Ecto neural progenitor cell (in vitro differentiated cells): ENCODE measurements around the gene YWHAQ.
"Not testable (repeated sequence)": the region's sequence is repeated elsewhere in the genome, so short reads cannot be mapped to it uniquely, and the experiment has no call there.

Source experiments
- DNase-seq: peaks from one replicate; pipeline ENCODE4 v3.0.0-alpha.2; 2018; ENCODE audit warnings: low spot score

The YWHAQ gene

DNA sequence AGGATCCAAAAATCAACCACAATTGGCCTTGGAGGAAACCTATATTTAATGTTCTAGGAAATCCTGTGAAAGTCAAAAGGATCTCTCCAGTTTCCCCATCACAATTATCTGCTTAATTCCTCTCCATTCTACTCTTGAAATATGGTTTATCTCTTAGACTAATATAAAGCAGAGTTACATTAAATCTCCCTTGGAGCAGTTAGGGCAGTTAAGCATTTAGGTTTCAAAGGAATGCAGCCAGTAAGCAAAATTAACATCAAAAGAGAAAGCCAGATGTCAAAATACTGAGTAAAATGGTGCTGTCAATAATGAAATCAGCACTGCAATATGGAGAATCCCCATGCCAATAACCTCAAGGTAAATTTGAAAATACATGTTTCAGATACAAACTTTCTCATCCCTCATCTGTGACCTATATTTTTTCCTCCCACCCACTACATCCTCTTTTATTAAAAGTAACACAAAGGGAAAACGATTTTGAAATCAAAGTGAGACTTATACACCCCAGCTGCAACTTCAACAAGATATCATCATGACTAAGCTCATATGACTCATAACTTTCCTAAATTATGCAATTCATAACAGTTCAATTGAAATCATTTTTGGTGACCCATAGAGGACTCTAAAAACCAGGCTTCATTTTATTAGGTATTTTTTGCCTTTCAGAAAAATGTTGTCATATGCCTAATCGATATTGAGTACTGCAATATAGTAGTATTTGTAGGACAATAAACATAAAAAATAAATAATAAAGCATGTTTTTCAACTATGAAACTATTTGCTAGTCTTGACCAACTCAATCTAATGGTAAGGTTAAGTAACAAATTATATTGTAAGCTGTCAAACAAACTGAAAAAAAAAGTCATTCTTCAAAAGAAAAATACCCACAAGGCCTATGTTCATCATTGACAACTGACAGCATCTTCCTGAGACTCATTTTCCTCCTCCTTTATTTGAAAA lies 78.3 kb downstream of the YWHAQ start:
- DNase-seq: no peak

- not testable (repeated sequence) for DNase-seq
Measured at GRCh38 chr2:9550859-9551391, 79.9 kb downstream of the YWHAQ start.

DNA sequence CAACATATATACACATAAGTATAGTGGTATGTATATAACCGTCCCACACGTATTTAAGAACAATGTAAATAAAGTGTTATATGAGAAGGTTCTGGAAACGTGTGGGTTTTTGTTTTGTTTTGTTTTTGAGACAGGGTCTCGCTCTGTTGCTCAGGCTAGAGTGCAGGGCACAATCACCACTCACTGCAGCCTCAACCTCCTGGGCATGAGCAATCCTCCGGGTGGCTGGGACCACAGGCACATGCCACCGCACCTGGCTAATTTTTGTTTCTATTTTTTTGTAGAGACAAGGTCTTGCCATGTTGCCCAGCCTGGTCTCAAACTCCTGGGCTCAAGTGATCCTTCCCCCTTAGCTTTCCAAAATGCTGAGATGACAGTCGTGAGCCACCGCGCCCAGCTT lies 81.4 kb downstream of the YWHAQ start:
- DNase-seq: no peak

DNA sequence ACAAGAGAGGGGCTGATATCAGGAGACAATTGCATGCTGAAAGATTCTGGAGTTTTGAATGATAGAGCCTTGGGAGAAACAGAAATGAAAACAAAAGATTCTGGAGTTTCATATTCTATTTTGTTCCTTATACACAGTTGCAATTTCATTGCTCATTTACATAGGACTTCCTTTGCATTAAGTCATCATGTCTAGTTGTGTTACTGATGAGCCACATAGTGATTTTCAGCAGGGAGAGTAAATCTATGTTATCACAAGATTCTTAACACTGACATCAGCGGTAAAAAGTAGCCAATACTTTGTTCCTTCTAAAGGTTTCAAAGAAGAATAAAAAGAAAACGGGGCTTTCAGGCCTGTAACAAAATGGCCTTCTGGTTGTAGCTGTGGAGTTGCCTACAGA lies 82.3 kb downstream of the YWHAQ start:
- no peak for DNase-seq

DNA sequence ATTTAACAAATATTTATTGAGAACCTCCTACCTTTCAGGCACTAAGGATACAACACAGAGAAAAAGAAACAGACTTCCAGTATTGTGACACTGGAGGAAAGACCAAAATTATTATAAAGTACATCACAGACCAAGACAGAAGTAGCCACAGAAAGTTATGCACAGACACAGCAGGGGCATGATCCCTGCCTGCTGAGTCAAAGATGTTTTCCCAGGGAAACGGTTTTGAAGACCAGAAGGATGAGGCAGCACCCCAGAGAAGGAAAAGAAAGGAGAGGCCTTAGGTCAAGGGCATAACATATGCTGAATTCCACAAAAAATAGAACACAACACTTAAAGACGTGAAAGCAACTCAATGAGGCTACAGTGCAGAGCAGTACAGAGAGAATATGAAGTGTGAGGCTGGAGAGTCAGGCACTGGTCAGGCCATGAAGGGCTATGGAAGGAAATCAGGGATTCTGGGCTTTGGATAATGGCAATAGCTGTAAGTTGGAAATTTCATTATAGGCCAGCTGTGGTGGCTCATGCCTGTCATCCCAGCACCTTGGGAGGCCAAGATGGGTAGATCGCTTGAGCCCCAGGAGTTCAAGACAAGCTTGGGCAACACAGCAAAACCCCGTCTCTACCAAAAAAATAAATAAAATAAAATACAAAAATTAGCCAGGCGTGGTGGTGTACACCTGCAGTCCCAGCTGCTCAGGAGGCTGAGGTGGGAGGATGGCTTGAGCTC lies 83.4 kb downstream of the YWHAQ start:
- DNase-seq: no peak

DNA sequence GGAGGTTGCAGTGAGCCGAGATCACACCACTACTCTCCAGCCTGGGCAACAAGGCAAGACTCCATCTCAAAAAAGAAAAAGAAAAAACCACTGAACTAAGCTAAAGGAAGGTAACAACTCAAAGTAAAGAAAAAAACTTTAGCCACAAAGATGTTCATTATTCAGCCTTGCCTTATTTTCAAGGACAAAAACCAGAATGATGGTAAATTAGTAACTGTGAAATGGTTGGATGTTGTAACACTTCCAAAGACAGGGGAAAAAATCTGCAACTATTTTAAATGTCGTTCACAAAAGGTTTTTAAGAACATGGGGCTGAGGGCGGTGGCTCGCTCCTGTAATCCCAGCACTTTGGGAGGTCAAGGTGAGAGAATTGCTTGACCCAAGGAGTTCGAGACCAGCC lies 85.3 kb downstream of the YWHAQ start:
- no peak for DNase-seq

- DNase-seq: no peak
Measured at GRCh38 chr2:9543557-9543956, 87.2 kb downstream of the YWHAQ start.

DNA sequence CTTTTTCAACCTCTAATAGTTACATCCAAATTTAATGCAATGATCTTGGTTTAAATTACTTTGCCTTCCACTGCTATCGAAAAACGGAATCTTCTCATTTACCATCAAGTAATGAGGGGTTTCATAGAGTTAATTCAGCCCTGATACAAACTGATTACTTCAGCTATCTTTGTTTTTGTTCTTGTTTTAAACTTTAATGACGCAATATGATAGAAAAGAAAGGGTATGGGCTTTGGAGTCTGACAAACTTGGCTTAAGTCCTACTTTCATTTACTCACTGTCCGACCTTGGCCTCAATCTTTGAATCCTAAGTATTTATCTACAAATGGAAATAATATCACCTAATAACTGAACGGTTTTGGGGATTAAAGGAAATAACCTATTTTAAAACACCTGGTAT lies 91.3 kb downstream of the YWHAQ start:
- DNase-seq: no peak

DNA sequence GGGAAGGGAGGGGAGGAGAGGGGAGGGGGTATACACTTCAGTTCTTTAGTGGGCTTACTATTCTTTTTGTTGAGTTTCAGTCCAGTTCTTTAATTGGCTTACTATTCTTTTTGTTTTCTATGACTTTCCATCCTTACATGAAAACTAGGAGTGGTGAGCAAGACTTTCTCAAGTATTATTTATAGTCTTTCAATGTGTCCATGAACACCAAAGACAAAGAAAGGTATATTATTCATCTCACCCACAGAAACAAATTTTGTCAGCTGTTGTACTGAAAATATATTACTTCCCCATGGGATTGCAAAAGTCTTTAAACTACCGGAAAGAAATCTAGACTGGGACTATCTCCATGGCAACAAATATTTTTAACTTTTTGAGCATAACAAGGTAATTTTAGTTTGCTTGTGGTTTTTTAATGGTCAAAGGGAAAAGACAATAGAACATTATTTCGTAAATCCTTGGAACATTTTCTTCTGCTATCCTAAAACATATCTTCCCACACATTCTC lies 92.7 kb downstream of the YWHAQ start:
- DNase-seq: no peak

DNA sequence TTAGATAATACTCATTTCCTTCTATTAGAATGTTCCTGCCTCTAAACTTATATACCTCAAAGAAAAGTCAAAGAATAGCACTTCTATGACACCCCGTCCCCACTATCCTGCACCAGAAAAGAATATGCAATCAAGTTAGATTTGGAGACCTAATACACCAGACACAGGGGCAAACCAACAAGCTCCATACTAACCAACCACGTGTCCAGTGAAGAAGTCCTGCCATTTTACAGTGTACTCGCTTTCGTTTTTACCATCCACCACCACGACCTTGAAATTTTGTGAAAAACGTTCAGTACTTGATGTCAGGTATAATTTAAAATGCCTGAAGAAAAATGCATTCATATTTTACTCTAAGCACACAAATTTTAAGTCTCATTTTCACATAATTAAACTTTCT lies 94.3 kb downstream of the YWHAQ start:
- no peak for DNase-seq

DNA sequence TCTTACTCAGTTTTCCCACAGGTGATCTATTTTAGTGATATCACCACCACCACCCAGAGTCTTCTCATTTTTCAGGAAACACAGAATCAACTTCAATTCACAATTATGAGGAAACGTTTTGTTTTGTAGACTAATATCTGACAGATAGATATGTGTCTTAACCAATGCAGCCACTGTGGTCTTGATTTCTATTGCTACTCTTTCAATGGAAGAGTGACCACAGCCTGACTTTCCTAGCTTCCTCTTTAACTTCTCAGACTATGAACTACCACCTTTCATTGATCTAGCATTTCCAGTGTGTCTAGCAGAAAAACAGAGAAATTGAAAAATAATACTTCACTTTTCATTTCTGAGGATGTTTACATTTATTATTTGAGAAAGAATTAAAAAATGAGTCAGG lies 95.6 kb downstream of the YWHAQ start:
- DNase-seq: no peak
